GM19240 (cell line): ENCODE results near the gene RIMBP3C.
"Not testable (repeated sequence)": the region's sequence is repeated elsewhere in the genome, so short reads cannot be mapped to it uniquely, and the experiment has no call there.

Experiments
- DNase-seq: peaks from one replicate; pipeline ENCODE4 v3.0.0; 2011; ENCODE audit warnings: low spot score; ENCODE audit not compliant: insufficient read length

Gene RIMBP3C, protein sequence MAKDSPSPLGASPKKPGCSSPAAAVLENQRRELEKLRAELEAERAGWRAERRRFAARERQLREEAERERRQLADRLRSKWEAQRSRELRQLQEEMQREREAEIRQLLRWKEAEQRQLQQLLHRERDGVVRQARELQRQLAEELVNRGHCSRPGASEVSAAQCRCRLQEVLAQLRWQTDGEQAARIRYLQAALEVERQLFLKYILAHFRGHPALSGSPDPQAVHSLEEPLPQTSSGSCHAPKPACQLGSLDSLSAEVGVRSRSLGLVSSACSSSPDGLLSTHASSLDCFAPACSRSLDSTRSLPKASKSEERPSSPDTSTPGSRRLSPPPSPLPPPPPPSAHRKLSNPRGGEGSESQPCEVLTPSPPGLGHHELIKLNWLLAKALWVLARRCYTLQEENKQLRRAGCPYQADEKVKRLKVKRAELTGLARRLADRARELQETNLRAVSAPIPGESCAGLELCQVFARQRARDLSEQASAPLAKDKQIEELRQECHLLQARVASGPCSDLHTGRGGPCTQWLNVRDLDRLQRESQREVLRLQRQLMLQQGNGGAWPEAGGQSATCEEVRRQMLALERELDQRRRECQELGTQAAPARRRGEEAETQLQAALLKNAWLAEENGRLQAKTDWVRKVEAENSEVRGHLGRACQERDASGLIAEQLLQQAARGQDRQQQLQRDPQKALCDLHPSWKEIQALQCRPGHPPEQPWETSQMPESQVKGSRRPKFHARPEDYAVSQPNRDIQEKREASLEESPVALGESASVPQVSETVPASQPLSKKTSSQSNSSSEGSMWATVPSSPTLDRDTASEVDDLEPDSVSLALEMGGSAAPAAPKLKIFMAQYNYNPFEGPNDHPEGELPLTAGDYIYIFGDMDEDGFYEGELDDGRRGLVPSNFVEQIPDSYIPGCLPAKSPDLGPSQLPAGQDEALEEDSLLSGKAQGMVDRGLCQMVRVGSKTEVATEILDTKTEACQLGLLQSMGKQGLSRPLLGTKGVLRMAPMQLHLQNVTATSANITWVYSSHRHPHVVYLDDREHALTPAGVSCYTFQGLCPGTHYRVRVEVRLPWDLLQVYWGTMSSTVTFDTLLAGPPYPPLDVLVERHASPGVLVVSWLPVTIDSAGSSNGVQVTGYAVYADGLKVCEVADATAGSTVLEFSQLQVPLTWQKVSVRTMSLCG (N-terminal part only)

DNA sequence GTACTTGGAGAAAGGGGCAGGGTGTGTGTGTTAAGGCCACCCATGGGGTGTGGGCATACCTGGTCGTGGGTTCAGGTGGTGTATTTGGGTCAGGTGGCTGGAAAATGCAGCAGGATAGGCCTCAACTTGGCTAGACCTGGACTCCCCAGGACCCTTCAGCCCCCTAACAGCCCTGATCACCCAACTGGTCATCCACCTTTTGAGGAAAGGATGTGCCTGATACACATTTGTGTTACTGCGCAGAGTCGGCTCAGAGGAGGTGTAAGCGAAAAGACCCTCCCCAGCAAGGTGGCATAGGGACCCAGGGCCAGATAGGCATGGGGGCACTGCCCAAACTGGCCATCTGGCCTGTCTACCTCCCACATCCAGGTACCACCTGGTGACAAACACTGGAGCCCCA lies at the start of gene RIMBP3C:
RIMBP3C (minus strand) TSS at position 101 of the 400 bp plus-strand sequence. CDS start 485 bp downstream, outside the sequence.
- not testable (repeated sequence) for DNase-seq

DNA sequence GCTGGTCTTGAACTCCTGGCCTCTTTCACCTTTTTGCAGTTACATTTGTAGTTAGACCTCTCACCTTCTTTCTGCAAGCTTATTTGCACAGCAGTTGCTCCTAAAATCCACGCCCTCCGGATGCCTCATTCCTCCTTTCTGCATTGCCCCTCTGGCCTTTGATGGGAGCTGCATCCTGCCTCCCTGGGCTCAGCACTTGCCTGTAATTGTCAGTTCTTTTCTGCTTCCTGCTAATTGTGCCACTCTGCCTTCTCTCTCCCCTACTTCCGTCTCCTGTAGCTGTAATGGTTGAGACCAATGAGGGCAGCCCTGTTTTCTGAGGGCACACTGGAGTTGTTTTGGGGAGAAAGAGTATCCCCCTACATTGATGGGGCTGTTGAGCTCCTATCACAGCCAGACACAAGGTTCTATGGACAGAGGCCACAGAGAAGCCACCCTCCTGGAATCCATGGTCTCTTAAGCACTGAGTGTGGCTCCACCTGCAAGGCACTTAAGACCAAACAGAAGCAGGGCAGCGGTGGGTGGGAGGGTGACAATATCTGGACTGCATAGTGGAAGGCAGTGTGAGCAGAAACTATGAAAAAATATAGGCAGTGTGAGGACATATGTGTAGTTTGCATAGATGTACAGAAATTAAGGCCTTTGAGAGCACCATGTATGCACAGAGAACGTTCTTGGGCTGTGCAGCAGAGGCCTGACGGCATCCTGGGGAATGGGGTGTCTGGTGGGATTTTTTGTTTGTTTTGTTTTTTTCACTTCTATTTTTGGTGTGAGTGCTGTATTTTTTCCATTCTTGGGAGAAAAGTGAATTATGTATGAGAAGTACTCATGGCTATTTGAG lies 48.0 kb upstream of the RIMBP3C start:
- no peak for DNase-seq

DNA sequence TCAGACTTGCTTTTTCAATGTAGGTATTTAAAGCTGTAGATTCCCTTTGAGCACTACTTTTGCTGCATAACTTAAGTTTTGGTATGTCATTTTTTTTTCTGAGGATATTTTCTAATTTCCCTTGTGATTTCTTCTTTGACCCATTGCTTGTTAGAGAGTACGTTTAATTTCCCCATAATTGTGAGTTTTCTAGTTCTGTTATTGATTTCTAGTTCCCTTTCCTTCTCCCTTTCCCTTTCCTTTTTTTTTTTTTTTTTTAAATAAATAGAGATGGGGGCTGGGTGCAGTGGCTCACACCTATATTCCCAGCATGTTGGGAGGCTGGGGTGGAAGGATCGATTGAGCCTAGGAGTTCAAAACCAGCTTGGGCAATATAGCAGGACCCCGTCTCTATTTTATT lies 47.0 kb upstream of the RIMBP3C start:
- no peak for DNase-seq

DNA sequence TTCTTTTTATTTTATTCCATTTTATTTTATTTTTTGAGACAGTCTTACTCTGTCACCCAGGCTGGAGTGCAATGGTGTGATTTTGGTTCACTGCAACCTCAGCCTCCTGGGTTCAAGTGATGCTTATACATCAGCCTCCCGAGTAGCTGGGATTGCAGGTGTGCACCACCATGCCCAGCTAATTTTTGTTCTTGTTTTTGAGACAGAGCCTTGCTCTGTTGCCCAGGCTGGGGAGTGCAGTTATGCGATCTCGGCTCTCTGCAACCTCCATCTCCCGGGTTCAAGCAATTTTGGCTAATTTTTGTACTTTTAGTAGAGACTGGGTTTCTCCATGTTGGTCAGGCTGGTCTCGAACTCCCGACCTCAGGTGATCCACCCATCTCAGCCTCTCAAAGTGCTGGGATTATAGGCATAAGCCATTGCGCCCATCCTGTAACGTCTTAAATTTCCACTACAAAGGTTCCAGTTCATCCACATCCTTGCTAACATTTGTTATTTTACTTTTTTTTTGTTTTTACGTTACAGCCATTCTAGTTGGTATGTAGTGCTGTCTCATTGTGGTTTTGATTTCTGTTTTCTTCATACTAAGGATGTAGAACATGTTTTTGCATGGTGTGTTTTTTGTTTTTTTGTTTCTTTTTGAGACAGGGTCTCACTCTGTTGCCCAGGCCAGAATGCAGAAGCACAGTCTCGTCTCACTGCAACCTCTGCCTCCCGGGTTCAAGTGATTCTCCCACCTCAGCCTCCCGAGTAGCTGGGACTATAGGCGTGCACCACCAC lies 45.3 kb upstream of the RIMBP3C start:
- DNase-seq, result not testable (repeated sequence)

DNA sequence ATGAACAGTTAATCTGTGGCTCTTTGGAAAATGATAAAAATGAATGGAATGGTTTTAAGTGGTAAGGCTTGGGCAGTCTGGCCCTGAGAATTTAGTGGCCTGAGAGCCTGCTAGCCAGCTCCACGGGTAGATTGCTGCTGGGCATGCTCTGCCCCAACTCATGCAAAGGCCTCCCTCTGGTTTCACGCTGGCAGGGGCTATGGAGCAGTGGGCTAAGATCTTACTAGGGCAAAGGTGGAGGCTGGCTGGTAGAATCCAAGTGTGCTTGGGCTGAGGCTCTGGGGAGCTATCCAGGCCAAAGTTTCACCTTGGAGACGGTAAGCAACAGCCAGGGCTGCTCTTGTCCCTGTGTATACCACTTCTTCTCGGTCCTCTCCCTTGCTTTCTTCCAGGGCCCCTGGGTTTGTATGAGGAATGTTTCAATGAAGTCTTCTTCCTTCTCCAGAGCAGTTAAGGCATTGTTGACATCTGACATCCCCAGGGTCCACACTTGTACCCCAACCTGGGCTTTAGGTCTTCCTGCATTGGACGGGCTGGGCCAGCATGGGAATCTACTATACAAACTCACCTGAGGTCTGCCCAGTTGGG lies 43.7 kb upstream of the RIMBP3C start:
- DNase-seq, result no peak

DNA sequence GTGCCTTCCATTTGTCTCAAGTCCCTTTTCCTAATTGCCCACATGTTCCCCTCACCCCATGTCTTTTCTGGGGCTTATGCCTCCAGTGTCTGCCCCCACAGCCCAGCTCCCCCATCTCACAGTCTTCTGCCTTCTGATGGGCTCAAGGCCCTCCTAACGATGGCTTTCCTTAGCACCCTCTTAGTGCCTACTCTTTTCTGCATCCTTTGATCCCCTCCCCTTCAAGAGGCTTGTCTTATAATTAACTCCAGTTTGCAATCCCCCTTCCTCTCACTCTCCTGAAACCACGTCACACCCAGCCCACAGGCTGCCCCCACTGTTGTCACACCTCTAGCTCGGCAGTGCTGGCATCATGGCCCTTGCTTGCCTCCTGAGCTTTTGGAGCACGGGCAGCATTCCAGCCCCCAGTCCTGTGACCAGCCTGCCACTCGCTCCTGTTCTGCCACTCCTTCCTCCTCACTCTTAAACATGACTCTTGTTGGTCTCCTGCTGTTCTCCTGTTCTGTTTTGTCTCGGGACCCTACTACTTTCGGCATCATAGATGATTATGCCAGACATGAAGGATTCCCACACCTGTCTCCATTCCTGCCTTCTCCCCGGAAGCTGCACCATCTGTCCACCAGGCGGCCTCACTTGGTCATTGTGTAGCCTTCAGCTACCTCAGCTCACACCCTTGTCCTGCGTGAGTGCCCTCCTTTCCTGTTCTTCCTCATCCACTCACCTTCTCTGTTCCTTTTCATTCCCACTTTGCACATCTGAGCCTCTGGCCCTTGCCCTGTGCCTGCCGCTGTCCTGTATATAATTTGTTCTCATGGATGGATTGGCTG lies 42.4 kb upstream of the RIMBP3C start:
- no peak for DNase-seq

DNA sequence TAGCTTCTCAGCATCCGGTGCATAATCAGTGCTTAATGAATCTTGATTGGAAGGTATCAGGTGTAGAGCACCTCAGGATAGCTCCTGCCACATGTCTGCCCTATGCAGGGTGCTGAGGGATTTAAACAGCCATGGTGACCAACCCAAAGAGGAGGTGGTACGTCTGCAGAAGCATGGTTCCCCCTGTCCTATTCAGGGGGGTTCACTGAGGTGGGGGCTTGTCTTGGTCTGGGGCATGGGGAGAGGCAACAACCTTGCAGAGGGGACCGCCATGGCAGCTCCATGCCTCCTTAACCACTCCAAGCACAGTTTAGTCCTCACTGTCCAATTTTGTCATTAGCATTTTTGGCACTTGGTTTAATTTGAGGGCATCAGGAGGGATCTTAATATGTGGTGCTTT lies 41.2 kb upstream of the RIMBP3C start:
- no peak for DNase-seq

DNA sequence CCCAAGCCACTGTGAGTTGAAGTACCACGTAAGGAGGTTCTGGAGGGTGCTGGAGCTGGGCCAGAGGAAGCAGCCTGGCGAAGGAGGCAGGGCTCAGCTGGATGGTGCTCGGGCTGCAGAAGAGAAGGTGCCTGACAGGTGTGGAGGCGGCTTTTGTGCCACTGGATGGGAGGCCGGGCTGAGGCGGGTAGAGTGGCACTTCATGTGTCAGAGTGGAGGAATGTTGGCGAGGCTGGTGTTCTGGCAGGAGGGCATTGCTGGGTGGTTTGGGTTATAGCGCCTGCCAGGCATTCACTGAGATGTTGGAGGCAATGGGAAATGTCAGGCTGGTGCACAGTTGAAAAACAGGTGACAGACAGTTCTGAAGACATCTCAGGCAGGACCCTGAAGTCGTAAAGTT lies 40.4 kb upstream of the RIMBP3C start:
- DNase-seq, result no peak

DNA sequence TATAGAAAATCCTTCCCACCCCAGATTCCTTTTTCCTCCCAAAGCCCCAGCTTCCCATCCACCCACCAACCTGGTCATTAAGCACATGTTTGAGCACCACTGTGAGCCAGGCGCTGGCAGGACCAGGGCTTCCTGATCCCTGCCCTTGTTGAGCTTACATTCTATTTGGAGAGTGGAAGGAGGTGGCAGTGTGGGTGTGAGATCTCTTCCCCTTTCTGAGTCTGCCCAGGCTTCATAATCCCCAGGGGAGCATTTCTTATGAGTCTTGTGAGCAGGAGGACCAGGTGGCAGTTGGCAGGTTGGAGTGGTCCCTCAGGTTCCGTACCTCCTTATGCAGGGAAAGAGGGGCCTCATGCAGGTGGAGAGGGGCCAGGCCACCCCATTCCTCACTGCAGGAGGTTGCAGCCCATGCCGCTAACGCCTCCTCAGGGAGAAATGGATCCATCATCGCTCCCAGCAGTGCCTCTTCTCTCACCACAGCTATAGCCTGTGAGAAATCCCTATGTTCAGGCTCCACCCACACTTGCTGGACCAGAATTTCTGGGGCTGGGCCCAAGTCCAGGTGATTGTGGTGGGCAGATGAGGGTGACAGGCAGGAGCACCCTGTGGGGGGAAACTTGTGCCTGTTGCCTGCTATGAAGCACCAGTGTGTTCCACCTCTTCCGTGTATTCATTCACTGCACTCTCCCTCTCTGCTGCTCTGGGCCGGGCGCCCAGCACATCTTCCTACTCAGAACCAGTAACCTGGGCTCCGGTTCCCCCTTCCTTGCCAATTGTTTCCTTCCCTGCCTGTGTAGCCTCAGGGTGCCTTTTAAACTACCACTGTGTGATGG lies 39.8 kb upstream of the RIMBP3C start:
- DNase-seq, result no peak

DNA sequence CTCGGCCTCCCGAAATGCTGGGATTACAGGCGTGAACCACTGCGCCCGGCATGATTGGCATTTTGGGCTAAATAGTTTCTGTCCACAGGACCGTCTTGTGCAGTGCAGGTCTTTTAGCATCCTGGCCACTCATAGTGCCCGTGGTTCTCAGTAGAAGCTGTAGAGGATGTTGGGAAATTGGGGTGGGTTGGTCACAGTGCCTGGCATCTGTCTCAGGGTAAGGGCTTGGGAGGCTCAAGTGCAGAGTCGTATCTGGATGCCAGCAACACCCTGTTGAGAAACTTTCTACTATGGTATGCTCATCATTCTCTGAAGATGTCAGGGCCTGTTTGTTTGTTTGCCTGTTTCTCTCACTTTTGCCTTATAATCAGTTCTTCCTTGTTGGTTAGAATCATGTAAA lies 38.1 kb upstream of the RIMBP3C start:
- no peak for DNase-seq

DNA sequence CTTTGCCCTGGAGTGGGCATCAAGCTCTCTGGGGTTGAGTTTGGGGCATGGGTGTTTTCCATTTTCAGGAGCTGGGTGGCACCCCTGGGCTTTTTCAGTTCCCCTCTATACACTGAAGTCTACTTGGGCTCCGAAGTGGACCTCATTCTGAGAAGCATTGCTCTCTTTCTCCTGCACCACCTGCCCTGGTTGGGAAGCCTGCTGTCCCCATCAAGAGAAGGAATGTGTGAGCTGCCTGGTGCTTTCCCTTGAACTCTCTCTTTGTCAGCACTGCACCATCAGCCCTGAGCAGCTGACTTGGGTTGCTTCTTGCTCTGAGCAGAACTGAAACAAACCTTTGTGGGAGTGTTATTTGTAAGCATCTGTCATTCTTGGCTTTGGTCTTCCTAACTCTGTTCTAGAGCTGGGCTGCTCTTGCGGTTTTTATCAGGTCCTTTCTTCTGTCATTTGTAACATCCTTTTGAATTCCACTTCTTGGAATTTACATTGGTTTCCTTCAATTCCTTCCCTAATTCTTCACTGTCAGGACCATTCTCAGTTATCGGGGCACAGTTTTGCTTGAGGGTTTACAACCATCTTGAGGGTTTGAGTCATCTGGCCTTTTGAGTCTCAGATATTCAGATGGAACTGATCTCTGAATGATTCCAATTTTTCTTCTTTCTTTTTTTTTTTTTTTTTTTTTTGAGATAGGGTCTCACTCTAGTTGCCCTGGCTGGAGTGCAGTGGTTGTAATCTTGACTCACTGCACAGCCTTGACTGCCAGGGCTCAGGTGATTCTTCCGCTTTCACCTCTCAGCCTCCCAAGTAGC lies 36.7 kb upstream of the RIMBP3C start:
- DNase-seq, result peak; percentile 84

DNA sequence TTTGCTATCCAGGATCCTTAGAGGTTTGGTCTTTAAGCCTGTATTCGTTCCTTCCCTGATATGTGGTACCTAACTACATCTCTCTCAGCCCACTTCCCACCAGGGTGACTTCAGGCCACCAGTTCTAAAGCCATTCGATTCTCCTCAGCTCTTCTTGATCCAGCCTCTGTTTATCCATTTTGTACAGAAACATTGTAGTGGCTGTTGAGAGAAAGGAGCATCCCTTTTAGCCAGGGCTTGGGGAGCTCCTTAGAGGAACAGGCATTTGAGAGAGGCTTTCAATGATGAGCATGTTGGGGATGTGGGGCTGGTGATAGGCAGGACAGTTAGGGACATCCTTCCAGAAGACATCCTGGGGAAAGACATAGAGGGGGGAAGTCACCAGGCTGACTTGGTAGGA lies 34.1 kb upstream of the RIMBP3C start:
- no peak for DNase-seq

DNA sequence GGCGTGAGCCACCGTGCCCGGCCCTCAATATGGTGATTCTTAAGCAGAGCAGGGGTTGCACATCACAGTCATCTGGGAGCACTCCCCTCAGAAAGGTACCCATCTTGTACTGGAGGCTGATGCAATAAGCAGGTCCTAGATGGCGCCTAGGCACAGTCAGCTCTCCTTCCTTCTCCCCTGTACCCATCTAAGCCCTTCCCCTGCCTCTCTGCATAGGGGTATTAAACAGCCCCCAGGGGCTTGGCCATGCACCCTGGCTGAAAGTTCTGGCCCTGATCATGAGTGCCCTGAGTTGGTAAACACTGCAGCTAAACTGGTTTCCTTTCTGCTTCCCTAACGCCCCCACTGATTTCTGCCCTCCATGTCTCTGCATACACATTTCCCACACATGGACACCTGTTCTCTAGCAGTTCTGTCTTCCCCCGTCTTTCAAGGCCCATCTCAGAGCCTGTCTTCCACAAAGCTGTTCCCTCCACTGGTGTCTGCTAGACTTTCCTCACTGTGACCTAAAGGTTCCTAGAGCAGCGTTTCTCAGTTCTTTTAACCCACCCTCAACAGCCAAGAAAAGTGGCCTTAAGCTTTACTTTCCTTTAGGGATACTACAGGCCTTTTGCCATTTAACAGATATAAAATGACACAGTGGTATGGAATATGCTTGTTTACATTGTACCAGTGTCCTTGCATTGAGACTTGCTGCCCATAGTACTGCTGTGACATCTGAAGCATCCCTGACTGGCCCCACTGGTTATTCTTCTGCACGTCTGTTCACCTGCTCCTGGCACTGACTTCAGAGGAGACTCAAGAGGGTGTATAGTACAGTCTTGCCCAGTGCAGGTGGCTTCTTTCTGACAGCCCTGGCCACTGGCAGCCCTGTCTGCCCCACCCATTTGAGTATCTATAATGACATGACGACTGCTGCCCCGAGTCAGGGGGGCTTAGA lies 31.8 kb upstream of the RIMBP3C start:
- DNase-seq, result no peak

DNA sequence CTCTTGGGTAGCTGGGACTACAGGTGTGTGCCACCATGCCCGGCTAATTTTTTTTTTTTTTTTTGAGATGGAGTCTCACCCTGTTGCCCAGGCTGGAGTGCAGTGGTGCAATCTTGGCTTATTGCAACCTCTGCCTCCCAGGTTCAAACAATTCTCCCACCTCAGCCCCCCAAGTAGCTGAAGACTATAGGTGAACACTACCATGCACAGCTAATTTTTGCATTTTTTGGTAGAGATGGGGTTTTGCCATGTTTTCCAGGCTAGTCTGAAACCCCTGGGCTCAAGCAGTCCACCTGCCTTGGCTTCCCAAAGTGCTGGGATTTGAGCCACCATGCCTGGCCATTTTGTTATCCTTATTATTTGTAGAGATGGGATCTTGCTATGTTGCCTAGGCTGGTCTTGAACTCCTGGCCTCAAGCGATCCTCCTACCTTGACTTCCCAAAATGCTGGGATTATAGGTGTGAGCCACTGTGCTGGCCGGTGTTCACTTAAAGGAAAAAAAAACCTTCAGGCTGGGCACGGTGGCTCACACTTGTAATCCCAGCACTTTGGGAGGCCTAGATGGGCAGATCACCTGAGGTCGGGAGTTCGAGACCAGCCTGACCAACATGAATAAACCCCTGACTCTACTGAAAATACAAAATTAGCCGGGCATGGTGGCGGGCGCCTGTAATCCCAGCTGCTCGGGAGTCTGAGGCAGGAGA lies 29.9 kb upstream of the RIMBP3C start:
- DNase-seq, result not testable (repeated sequence)

DNA sequence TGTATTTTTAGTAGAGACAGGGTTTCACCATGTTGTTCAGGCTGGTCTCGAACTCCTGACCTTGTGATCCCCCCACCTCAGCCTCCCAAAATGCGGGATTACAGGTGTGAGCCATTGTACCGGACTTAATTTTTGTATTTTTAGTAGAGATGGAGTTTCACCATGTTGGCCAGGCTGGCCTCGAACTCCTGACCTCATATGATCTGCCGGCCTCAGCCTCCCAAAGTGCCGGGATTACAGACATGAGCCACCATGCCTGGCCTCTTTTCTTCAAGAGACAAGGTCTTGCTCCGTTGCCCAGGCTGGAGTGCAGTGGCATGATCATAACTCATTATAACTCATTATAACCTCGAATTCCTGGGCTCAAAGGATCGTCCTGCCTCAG lies 29.4 kb upstream of the RIMBP3C start:
- DNase-seq, result not testable (repeated sequence)
